Sigmoid colon (tissue), 7 donors: ENCODE results near the gene TFF1. TPM values are rescaled to one million over a fixed set of nuclear protein-coding genes. Genes with fewer than 3 reads are reported as not detected.

Experiments
- DNase-seq: peaks from one replicate; pipeline ENCODE4 v3.0.0-alpha.2; 2019
- H3K27ac ChIP-seq, 4 donors: fragments of 200-600 bp; sonication (generic); one replicate each; pipeline ENCODE4 v1.5.1; 2016 to 2019; ENCODE audit warnings: mild to moderate bottlenecking in 1 of 4
- H3K27me3 ChIP-seq, 3 donors: fragments of 200-600 bp; sonication (generic); one replicate each; pipeline ENCODE4 v1.5.1; 2019; ENCODE audit warnings: mild to moderate bottlenecking in 1 of 3
- H3K36me3 ChIP-seq, 4 donors: fragments of 200-600 bp; sonication (generic); one replicate each; pipeline ENCODE4 v1.5.1; 2016 to 2019
- H3K4me1 ChIP-seq, 4 donors: fragments of 200-600 bp; sonication (generic); one replicate each; pipeline ENCODE4 v1.5.1; 2017 to 2019
- H3K4me3 ChIP-seq, 4 donors: fragments of 200-600 bp; sonication (generic); one replicate each; pipeline ENCODE4 v1.5.1; 2017 to 2019; ENCODE audit warnings: mild to moderate bottlenecking in 2 of 4, moderate library complexity in 1 of 4
- H3K9me3 ChIP-seq, 4 donors: fragments of 200-600 bp in 3 of 4; sonication (generic) in 3 of 4; one replicate each; pipeline versions ENCODE4 v1.5.1 to v1.6.1; 2013 to 2019
- EP300 ChIP-seq, 4 donors: sonication (generic); formaldehyde crosslinking; IDR thresholded peaks; one replicate each; pipeline ENCODE4 v1.6.1; 2017; ENCODE audit warnings: antibody characterized with exemption in 4 of 4
- POLR2A ChIP-seq, 2 donors: fragments of 450-650 bp; IDR thresholded peaks; one replicate each; pipeline ENCODE4 v1.6.1; 2016; ENCODE audit warnings: antibody characterized with exemption in 2 of 2, mild to moderate bottlenecking in 2 of 2, moderate library complexity in 2 of 2
- POLR2AphosphoS5 ChIP-seq, 4 donors: sonication (generic); formaldehyde crosslinking; IDR thresholded peaks; one replicate each; pipeline ENCODE4 v1.6.1; 2017; ENCODE audit warnings: antibody characterized with exemption in 4 of 4
- WGBS, 2 donors: extraction: QIAGEN DNeasy Blood & Tissue Kit; methylation state at CpG; one replicate each; pipeline ENCODE4 v1.1.7; 2013; 5-methylcytosine and 5-hydroxymethylcytosine counted together
- intact Hi-C: fragments of 100-400 bp; cut with DNase I; formaldehyde crosslinking; loops from one replicate; pipeline ENCODE4 v1.15.1; 2023
- polyA plus RNA-seq, 3 donors: library from polyadenylated mRNA; stranded (reverse); fragments of 200-250 nt; gene quantifications; one replicate each; pipeline ENCODE4 v1.2.3, GENCODE V29; 2013
- total RNA-seq, 4 donors: library from RNA; depleted of rRNA; stranded (reverse); fragments of >200 nt; gene quantifications; one replicate each; pipeline ENCODE4 v1.1.0, GENCODE V29; 2016
- TF ChIP-seq, protein P1 (sequence below), 4 experiments: fragments of 450-650 bp in 3 of 4; fragments of 200-600 bp in 1 of 4; IDR thresholded peaks; one replicate each; pipeline ENCODE4 v1.5.1; 2016 to 2019; ENCODE audit warnings: antibody characterized with exemption in 4 of 4, mild to moderate bottlenecking in 3 of 4, moderate library complexity in 2 of 4
- donor health status: healthy with polysubstance abuse.
- donor health status: Bipolar disorder and iron deficiency.
- donor health status: healthy.

The TFF1 gene
- total and polyA plus RNA-seq, 7 donors = 1.1 to 706 (median 454) TPM; not detected in 3

DNA sequence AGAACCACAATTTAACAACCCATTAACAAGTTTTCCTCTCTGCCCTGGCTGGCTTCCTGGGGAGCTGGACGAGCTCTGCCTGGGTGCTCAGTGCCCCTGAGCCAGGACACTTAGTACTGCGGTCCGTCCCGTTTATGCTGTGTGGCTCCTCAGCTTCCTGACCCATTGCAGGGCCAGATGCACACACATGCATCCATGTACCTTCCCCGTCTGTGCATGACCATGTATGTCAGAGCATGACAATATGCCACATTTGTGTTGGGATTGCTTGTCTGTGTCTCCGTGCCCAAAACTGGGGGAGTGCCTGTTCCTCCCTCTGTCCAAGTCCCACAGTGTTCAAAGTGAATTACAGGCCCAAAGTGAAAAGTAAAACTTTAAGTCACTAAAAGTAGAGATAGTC is 41.4 kb downstream of the TFF1 start:
- Histone ChIP-seq H3K27ac (no peak overlapping the region), H3K27me3 (peaks cover 0 to 5% (median 3%) of the 10 kb centered on the region in 3 donors), H3K36me3 (no peaks in the 10 kb centered on the region), H3K4me3 (no peak overlapping the region), H3K4me1 (no peaks in the 10 kb centered on the region), H3K9me3 (no peaks in the 10 kb centered on the region)
- TF ChIP-seq EP300 (IDR thresholded peaks at IDR 0.05) (no peak), POLR2AphosphoS5 (IDR thresholded peaks at IDR 0.05) (no peak), POLR2A (IDR thresholded peaks at IDR 0.05) (no peak)
- TF ChIP-seq, protein P1, sequence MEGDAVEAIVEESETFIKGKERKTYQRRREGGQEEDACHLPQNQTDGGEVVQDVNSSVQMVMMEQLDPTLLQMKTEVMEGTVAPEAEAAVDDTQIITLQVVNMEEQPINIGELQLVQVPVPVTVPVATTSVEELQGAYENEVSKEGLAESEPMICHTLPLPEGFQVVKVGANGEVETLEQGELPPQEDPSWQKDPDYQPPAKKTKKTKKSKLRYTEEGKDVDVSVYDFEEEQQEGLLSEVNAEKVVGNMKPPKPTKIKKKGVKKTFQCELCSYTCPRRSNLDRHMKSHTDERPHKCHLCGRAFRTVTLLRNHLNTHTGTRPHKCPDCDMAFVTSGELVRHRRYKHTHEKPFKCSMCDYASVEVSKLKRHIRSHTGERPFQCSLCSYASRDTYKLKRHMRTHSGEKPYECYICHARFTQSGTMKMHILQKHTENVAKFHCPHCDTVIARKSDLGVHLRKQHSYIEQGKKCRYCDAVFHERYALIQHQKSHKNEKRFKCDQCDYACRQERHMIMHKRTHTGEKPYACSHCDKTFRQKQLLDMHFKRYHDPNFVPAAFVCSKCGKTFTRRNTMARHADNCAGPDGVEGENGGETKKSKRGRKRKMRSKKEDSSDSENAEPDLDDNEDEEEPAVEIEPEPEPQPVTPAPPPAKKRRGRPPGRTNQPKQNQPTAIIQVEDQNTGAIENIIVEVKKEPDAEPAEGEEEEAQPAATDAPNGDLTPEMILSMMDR (IDR thresholded peaks at IDR 0.05) = no peak
- intact Hi-C loops = no loop called here
- peak; percentile 20 for DNase-seq
- WGBS, 2 donors = 84 to 89% methylated on average over 6 of the region's 6 CpGs

DNA sequence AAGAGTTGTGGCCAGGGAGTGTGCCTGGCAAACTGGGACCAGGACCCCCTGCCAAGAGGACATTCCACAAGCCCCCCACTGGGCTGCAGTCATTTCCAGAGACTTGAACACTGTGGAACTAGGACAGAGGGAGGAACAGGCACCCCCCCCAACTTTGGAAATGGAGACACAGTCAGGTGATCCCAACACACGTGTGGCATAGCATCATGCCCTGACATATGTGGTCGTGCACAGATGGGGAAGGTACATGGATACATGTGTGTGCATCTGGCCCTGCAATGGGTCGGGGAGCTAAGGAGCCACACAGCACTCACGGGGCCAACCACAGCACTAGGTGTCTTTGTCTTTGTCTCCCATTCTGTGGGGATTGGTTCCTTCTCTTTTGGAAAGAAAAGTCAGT is 44.5 kb downstream of the TFF1 start:
- H3K4me3 ChIP-seq = no peak overlapping the region
- peaks cover 3 to 22% (median 4%) of the 10 kb centered on the region in 3 donors for H3K27me3 ChIP-seq
- WGBS, 2 donors = 91 to 93% methylated on average over 4 of the region's 4 CpGs
- H3K36me3 ChIP-seq = no peaks in the 10 kb centered on the region
- intact Hi-C loops = no loop called here
- H3K9me3 ChIP-seq = no peaks in the 10 kb centered on the region
- DNase-seq = peak; percentile 35
- H3K27ac ChIP-seq = no peak overlapping the region
- no peaks in the 10 kb centered on the region for H3K4me1 ChIP-seq
- no peak for TF ChIP-seq EP300 (IDR thresholded peaks at IDR 0.05)
- TF ChIP-seq, protein P1 (IDR thresholded peaks at IDR 0.05) = no peak
- TF ChIP-seq POLR2AphosphoS5 (IDR thresholded peaks at IDR 0.05) = no peak
- TF ChIP-seq POLR2A (IDR thresholded peaks at IDR 0.05) = no peak

DNA sequence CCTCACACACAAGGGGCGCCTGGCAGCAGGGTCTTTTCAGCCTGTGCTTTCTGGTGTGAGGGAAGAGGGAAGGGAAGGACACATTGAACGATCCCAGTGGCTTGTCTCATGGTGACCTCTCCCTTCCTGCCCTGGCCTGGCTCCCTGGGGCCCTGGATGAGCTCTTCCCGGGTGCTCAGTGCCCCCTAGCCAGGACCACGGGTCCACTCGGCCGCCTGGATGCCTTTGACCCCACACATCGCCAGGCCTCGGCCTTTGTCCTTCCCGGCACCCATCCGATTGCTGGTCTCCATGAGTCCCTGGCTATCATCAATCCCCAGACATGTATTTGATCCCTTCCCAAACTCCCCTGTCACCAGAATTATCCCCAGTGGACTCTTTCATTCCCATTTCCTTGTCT is 45.1 kb downstream of the TFF1 start:
- peak; percentile 35 for DNase-seq
- TF ChIP-seq POLR2A (IDR thresholded peaks at IDR 0.05) (no peak), EP300 (IDR thresholded peaks at IDR 0.05) (no peak), POLR2AphosphoS5 (IDR thresholded peaks at IDR 0.05) (no peak)
- TF ChIP-seq, protein P1 (IDR thresholded peaks at IDR 0.05) = no peak
- H3K27me3 ChIP-seq = peaks cover 3 to 22% (median 4%) of the 10 kb centered on the region in 3 donors
- no peaks in the 10 kb centered on the region for H3K4me1 ChIP-seq
- 89 to 95% methylated on average over 10 of the region's 10 CpGs for WGBS, 2 donors
- H3K27ac ChIP-seq = no peak overlapping the region
- no peaks in the 10 kb centered on the region for H3K36me3 ChIP-seq
- intact Hi-C loops = no loop called here
- H3K9me3 ChIP-seq = no peaks in the 10 kb centered on the region
- no peak overlapping the region for H3K4me3 ChIP-seq

DNA sequence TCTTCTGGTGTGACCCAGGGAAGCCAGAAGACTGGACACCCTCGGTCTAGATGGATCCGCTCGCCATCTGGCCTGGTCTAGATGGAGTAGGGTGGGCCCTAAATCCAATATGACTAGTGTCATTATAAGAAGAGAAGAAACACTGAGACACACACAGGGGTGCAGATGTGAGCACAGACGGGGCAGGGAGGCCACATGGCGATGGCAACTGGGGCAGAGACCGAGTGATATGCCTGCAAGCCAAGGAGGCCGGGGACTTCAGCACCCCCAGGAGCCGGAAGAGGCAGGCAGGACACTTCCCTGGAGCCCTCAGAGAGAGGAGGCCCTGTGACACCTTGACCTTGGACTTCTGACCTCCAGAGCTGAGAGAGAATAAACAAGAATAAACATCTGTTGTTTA is 45.5 kb downstream of the TFF1 start:
- H3K27ac ChIP-seq = no peak overlapping the region
- TF ChIP-seq POLR2AphosphoS5 (IDR thresholded peaks at IDR 0.05) (no peak), EP300 (IDR thresholded peaks at IDR 0.05) (no peak), POLR2A (IDR thresholded peaks at IDR 0.05) (no peak)
- TF ChIP-seq, protein P1 (IDR thresholded peaks at IDR 0.05) = no peak
- no peak overlapping the region for H3K4me3 ChIP-seq
- peak; percentile 53 for DNase-seq
- H3K36me3 ChIP-seq = no peaks in the 10 kb centered on the region
- no peaks in the 10 kb centered on the region for H3K4me1 ChIP-seq
- H3K9me3 ChIP-seq = no peaks in the 10 kb centered on the region
- peaks cover 3 to 22% (median 4%) of the 10 kb centered on the region in 3 donors for H3K27me3 ChIP-seq
- 93 to 96% methylated on average over 8 of the region's 8 CpGs for WGBS, 2 donors
- intact Hi-C loops = no loop called here
